Naive thymus-derived CD4-positive, alpha-beta T cell (primary cell): ENCODE data around the gene CD244. TPM values are rescaled to one million over a fixed set of nuclear protein-coding genes. Genes with fewer than 3 reads are reported as not detected.

Experiments used
- ATAC-seq: fragments of 150-1000 bp; cut with Tn5 transposase; 2 replicates; pipeline ENCODE4 v1.10.0; 2021; ENCODE audit warnings: mild to moderate bottlenecking, moderate library complexity
- CTCF ChIA-PET: fragments of 350-600 bp; sonication (Branson Sonifier 250); formaldehyde crosslinking; loops from one replicate; lab custom pipeline; 2021; ENCODE audit warnings: antibody characterized with exemption; lab: Charles Lee
- POLR2A ChIA-PET: fragments of 350-600 bp; sonication (Branson Sonifier 250); formaldehyde crosslinking; loops from one replicate; lab custom pipeline; 2021; ENCODE audit warnings: antibody characterized with exemption, inconsistent platforms; lab: Charles Lee
- DNase-seq, 9 donors: peaks; one replicate each; pipeline versions ENCODE4 v3.0.0 to v3.0.0-alpha.2; 2020 to 2022; ENCODE audit warnings: mixed read lengths in 1 of 9
- H3K27ac ChIP-seq: one replicate; pipeline ENCODE4 v1.7.0; 2013; ENCODE audit warnings: mild to moderate bottlenecking, low read depth, low read length, moderate library complexity
- H3K27me3 ChIP-seq, 2 donors: one replicate each; pipeline ENCODE4 v1.7.0; 2013; ENCODE audit warnings: low read length in 2 of 2, mild to moderate bottlenecking in 2 of 2, moderate library complexity in 2 of 2; ENCODE audit not compliant: control insufficient read depth in 2 of 2, insufficient read depth in 2 of 2
- H3K36me3 ChIP-seq, 3 experiments: 1 replicate in 2 of 3; 2 replicates in 1 of 3; pipeline ENCODE4 v1.7.0; 2013; ENCODE audit warnings: low read length in 3 of 3, mild to moderate bottlenecking in 3 of 3, moderate library complexity in 1 of 3; ENCODE audit not compliant: insufficient read depth in 3 of 3, control insufficient read depth in 2 of 3
- H3K4me1 ChIP-seq, 2 donors: one replicate each; pipeline ENCODE4 v1.7.0; 2013; ENCODE audit warnings: low read length in 2 of 2, mild to moderate bottlenecking in 2 of 2, moderate library complexity in 1 of 2; ENCODE audit not compliant: control insufficient read depth in 2 of 2, insufficient read depth in 2 of 2
- H3K4me3 ChIP-seq: 2 replicates; pipeline ENCODE4 v1.7.0; 2013; ENCODE audit warnings: mild to moderate bottlenecking, low read length
- H3K9me3 ChIP-seq, 3 experiments: 1 replicate in 2 of 3; 2 replicates in 1 of 3; pipeline ENCODE4 v1.7.0; 2013; ENCODE audit warnings: low read length in 3 of 3; ENCODE audit not compliant: control insufficient read depth in 2 of 3
- H3K27ac Mint-ChIP-seq, 9 donors: one replicate each; pipeline ENCODE4 v1.8.0; 2020 to 2022; ENCODE audit warnings: mixed read lengths in 9 of 9, mild to moderate bottlenecking in 8 of 9, moderate library complexity in 5 of 9, inconsistent platforms in 2 of 9
- H3K27me3 Mint-ChIP-seq, 5 donors: one replicate each; pipeline ENCODE4 v1.8.0; 2021 to 2022; ENCODE audit warnings: mixed read lengths in 5 of 5, mild to moderate bottlenecking in 1 of 5
- H3K36me3 Mint-ChIP-seq, 5 donors: one replicate each; pipeline ENCODE4 v1.8.0; 2020 to 2022; ENCODE audit warnings: mixed read lengths in 5 of 5, mild to moderate bottlenecking in 3 of 5, inconsistent platforms in 1 of 5
- H3K4me1 Mint-ChIP-seq, 7 donors: one replicate each; pipeline ENCODE4 v1.8.0; 2020 to 2022; ENCODE audit warnings: mixed read lengths in 7 of 7, mild to moderate bottlenecking in 3 of 7, inconsistent platforms in 1 of 7
- H3K4me3 Mint-ChIP-seq, 10 donors: one replicate each; pipeline ENCODE4 v1.8.0; 2020 to 2022; ENCODE audit warnings: mild to moderate bottlenecking in 10 of 10, mixed read lengths in 10 of 10, moderate library complexity in 6 of 10, inconsistent platforms in 2 of 10
- H3K9me3 Mint-ChIP-seq, 11 donors: one replicate each; pipeline ENCODE4 v1.8.0; 2020 to 2022; ENCODE audit warnings: mixed read lengths in 11 of 11, mild to moderate bottlenecking in 4 of 11, inconsistent platforms in 1 of 11, moderate library complexity in 1 of 11
- intact Hi-C, 2 donors: fragments of 100-400 bp; cut with micrococcal nuclease; formaldehyde crosslinking; loops; one replicate each; pipeline ENCODE4 v1.15.1; 2023
- polyA plus RNA-seq, 2 donors: library from polyadenylated mRNA; unstranded; fragments of 300-500 nt; fragmentation: Illumina TruSeq; gene quantifications; one replicate each; pipeline ENCODE4 v1.2.3, GENCODE V29; 2021
- total RNA-seq, 6 experiments: library from RNA in 5 of 6; stranded (reverse) in 5 of 6; gene quantifications; 1 replicate in 5 of 6; 2 replicates in 1 of 6; pipeline ENCODE4 v1.2.3 and lab custom pipeline; 2021 to 2026

CD244 gene, protein sequence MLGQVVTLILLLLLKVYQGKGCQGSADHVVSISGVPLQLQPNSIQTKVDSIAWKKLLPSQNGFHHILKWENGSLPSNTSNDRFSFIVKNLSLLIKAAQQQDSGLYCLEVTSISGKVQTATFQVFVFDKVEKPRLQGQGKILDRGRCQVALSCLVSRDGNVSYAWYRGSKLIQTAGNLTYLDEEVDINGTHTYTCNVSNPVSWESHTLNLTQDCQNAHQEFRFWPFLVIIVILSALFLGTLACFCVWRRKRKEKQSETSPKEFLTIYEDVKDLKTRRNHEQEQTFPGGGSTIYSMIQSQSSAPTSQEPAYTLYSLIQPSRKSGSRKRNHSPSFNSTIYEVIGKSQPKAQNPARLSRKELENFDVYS
- total RNA-seq (10 to 100 TPM in 1 of 5 experiments, 1 to 10 TPM in 1, under 1 TPM in 3; 0.27 to 33.6 (median 0.46) TPM), polyA plus RNA-seq (1 to 10 TPM; 3.9 to 4.6 TPM), total RNA-seq (lab: John Stamatoyannopoulos, UW) (2.2 reads per million, percentile 10 among the genes with 10 or more reads in this experiment)

DNA sequence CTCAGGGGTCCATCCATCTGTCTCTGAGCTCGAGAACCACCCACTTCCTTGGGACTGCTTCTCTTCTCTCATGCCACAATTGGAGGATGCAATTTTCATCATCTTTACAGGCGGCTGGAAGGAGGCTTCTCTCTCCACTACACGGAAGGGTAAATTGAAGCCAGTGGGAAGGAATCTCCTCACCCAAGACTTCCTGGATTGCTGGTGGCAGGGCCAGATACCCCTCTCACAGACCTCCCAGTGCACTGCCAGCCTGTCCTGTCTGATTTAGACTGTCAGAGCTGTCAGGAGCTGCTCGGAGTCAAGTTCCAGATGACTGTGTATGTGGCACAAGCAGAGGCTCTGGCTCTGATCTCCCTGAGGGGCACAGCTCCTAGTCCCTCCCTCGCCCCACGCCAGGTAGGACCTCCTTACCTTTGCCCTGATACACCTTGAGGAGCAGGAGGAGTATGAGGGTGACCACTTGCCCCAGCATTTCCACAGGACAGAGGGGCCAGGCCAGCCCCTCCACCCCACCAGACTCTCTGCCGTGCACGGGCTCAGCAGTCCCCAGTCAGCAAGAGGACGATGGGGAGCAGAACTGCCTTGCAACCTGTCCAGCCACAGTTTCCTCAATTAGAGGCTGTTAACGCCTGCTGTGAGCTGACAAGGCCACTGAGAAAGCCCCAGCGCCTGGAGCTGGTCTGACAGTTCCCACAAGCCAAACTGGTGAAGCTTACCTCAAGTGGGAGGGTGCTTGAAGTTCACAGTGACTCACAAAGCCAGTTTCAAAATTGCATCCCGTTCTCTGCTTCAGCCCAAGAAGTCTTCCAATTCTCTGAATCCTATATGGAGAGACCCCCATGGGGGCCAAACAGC lies at the start of gene CD244:
Gene CD244, minus strand, starts transcription at position 685 of the 858 bp plus-strand sequence. Its CDS starts 210 bp downstream, at position 475.
- peaks cover 0 to 4% (median 0%) of the 10 kb centered on the region in 5 donors for H3K36me3 Mint-ChIP-seq
- peaks cover 0 to 2% (median 0%) of the 10 kb centered on the region in 11 donors for H3K9me3 Mint-ChIP-seq
- H3K4me3 Mint-ChIP-seq: peak within 1 kb of the TSS in 6 of 10 donors; percentile 9 to 77 (median 14)
- Histone ChIP-seq H3K9me3 (no peaks in the 10 kb centered on the region), H3K27me3 (no peaks in the 10 kb centered on the region), H3K36me3 (no peaks in the 10 kb centered on the region), H3K27ac (no peak within 1 kb of the TSS), H3K4me1 (peaks cover 0 to 10% of the 10 kb centered on the region in 2 donors), H3K4me3 (peak within 1 kb of the TSS; percentile 51)
- intact Hi-C loops: no loop called here
- peaks cover 0 to 7% (median 0%) of the 10 kb centered on the region in 5 donors for H3K27me3 Mint-ChIP-seq
- peak in 2 of 9 donors; percentile 21 to 56 for DNase-seq
- CTCF ChIA-PET: no interaction called here
- peak; percentile 90 for ATAC-seq
- POLR2A ChIA-PET: interaction anchor here (1.1 kb wide), 2 partner anchors 12 to 89 kb away, joined by 3 to 4 read pairs; no protein-coding TSS in a partner anchor
- peaks cover 5 to 38% (median 26%) of the 10 kb centered on the region in 7 donors for H3K4me1 Mint-ChIP-seq
- H3K27ac Mint-ChIP-seq: peak within 1 kb of the TSS in 4 of 9 donors; percentile 26 to 52 (median 45)

DNA sequence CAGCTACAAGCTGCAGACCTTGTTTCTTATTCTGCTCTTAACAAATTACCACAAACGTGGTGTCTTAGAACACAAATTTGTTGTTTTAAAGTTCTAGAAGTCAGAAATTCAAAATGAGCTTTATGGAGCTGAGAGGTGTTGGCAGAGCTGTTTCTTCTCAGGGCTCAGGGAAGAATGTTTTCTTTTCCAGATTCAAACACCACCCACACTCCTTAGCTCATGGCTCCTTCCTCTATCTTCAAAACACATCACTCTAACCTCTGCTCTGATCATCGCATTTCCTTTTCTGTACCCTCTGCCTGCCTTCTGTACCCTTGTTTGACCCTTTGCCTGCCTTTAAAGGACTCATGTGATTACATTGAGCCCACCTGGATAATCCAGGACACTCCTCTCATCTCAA lies 49.2 kb upstream of the CD244 start:
- Histone ChIP-seq H3K4me3 (no peak overlapping the region), H3K9me3 (no peaks in the 10 kb centered on the region), H3K4me1 (no peaks in the 10 kb centered on the region), H3K36me3 (no peaks in the 10 kb centered on the region), H3K27ac (no peak overlapping the region), H3K27me3 (no peaks in the 10 kb centered on the region)
- intact Hi-C loops: no loop called here
- Mint-ChIP-seq H3K4me1 (no peaks in the 10 kb centered on the region), H3K9me3 (peaks cover 0 to 2% (median 0%) of the 10 kb centered on the region in 11 donors), H3K4me3 (no peak overlapping the region), H3K36me3 (no peaks in the 10 kb centered on the region), H3K27me3 (peaks cover 0 to 20% (median 0%) of the 10 kb centered on the region in 5 donors), H3K27ac (no peak overlapping the region)
- POLR2A ChIA-PET: no interaction called here
- CTCF ChIA-PET: interaction anchor here (0.6 kb wide), 1 partner anchor 70 kb away, joined by 5 read pairs; no protein-coding TSS in a partner anchor
- DNase-seq: no peak
- no peak for ATAC-seq

DNA sequence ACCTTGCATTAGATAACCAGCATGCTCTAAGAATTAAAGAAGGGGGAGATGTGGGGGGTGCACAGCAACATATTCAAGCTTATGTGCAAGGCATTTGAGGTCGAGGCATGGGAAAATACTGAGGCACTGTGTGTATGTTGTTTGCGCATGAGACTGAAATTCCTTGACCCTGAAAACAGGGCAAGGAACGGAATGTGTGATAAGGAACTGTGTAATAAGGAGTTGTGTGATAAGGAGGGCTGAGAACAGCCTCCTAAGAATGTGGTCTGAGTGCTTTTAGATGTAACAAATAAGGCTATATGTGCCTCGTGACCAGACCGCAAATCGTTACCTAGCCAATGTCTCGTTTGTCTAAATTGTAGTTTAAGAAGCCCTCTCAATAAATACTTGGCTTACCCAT lies 48.8 kb upstream of the CD244 start:
- POLR2A ChIA-PET: no interaction called here
- no peak for DNase-seq
- H3K4me1 ChIP-seq: no peaks in the 10 kb centered on the region
- H3K36me3 ChIP-seq: no peaks in the 10 kb centered on the region
- Mint-ChIP-seq H3K4me3 (no peak overlapping the region), H3K4me1 (no peaks in the 10 kb centered on the region), H3K27ac (no peak overlapping the region), H3K9me3 (peaks cover 0 to 2% (median 0%) of the 10 kb centered on the region in 11 donors), H3K36me3 (no peaks in the 10 kb centered on the region), H3K27me3 (peaks cover 0 to 15% (median 0%) of the 10 kb centered on the region in 5 donors)
- no peaks in the 10 kb centered on the region for H3K27me3 ChIP-seq
- H3K9me3 ChIP-seq: no peaks in the 10 kb centered on the region
- H3K4me3 ChIP-seq: no peak overlapping the region
- no peak for ATAC-seq
- CTCF ChIA-PET: no interaction called here
- intact Hi-C loops: no loop called here
- H3K27ac ChIP-seq: no peak overlapping the region

DNA sequence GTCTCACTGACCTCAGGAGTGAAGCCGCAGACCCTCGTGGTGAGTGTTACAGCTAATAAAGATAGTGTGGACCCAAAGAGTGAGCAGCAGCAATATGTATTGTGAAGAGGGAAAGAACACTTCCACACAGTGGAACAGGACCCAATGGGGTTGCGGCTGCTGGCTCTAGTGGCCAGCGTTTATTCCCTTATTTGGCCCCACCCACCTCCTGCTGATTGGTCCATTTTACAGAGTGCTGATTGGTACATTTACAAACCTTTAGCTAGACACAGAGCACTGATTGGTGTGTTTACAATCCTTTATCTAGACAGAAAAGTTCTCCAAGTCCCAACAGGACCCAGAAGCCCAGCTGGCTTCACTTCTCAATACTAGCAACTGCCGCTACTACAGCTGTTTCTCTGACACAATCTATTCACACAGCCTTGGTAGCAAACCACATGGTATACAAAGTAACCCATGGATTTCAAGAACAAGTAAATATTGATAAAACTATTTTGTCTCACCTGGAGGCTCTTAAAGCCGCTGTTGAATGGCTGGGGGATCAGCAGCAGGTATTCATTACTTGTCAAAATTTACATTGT lies 47.6 kb upstream of the CD244 start:
- peaks cover 0 to 10% (median 0%) of the 10 kb centered on the region in 5 donors for H3K27me3 Mint-ChIP-seq
- H3K9me3 Mint-ChIP-seq: no peaks in the 10 kb centered on the region
- ATAC-seq (no peak), DNase-seq (no peak)
- no peaks in the 10 kb centered on the region for H3K4me1 Mint-ChIP-seq
- ChIA-PET POLR2A (no interaction called here), CTCF (interaction anchor here (0.6 kb wide), 1 partner anchor 142 kb away, joined by 4 read pairs; no protein-coding TSS in a partner anchor)
- Histone ChIP-seq H3K36me3 (no peaks in the 10 kb centered on the region), H3K4me1 (no peaks in the 10 kb centered on the region), H3K9me3 (no peaks in the 10 kb centered on the region), H3K4me3 (no peak overlapping the region), H3K27me3 (no peaks in the 10 kb centered on the region), H3K27ac (no peak overlapping the region)
- H3K27ac Mint-ChIP-seq: no peak overlapping the region
- no peak overlapping the region for H3K4me3 Mint-ChIP-seq
- H3K36me3 Mint-ChIP-seq: no peaks in the 10 kb centered on the region
- intact Hi-C loops: no loop called here

DNA sequence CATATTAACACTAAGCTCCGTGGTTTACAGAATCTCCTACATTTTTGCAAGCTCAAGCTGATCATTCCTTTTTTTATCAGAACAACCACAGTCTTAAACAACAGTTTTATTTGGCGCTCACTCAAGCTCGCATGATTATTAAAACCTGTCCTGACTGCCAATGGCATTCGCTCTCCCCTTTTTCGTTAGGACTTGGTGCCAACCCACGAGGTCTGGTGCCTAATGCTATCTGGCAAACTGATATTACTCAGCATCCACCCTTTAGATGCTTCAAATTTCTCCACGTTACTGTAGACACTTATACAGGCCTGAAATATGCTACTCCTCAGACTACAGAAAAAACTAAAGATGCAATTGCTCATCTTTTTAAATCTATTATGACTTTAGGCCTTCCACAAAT lies 45.3 kb upstream of the CD244 start:
- ChIA-PET CTCF (no interaction called here), POLR2A (no interaction called here)
- Histone ChIP-seq H3K36me3 (no peaks in the 10 kb centered on the region), H3K4me1 (no peaks in the 10 kb centered on the region), H3K9me3 (no peaks in the 10 kb centered on the region), H3K27ac (no peak overlapping the region), H3K4me3 (no peak overlapping the region), H3K27me3 (no peaks in the 10 kb centered on the region)
- intact Hi-C loops: no loop called here
- Mint-ChIP-seq H3K36me3 (no peaks in the 10 kb centered on the region), H3K27ac (no peak overlapping the region), H3K4me3 (no peak overlapping the region), H3K9me3 (no peaks in the 10 kb centered on the region), H3K4me1 (no peaks in the 10 kb centered on the region), H3K27me3 (peaks cover 0 to 11% (median 0%) of the 10 kb centered on the region in 5 donors)
- no peak for DNase-seq
- ATAC-seq: no peak

DNA sequence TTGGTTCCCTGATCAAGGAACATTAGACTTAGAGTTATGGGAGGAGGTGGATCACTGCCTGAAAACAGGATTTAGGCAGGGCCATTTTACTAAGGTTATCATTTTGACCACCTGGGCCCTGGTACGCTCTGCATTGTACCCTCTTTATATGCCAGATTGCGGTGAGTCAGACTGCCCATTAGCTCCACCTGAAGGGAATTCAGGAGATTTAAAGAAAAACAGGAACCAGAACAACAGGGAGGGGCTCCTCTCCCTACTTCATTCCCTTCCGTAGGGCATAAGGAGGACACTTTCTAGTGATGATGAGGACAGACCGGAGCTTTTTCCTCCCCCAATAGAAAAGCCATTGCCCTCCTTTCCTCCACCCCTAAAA lies 42.9 kb upstream of the CD244 start:
- ATAC-seq (no peak), DNase-seq (no peak)
- H3K4me3 Mint-ChIP-seq: no peak overlapping the region
- H3K4me1 Mint-ChIP-seq: no peaks in the 10 kb centered on the region
- peaks cover 0 to 23% (median 0%) of the 10 kb centered on the region in 5 donors for H3K27me3 Mint-ChIP-seq
- peaks cover 0 to 2% (median 0%) of the 10 kb centered on the region in 11 donors for H3K9me3 Mint-ChIP-seq
- no peaks in the 10 kb centered on the region for H3K36me3 Mint-ChIP-seq
- Histone ChIP-seq H3K4me1 (no peaks in the 10 kb centered on the region), H3K4me3 (no peak overlapping the region), H3K27me3 (no peaks in the 10 kb centered on the region), H3K9me3 (no peaks in the 10 kb centered on the region), H3K36me3 (no peaks in the 10 kb centered on the region), H3K27ac (no peak overlapping the region)
- CTCF ChIA-PET: no interaction called here
- no peak overlapping the region for H3K27ac Mint-ChIP-seq
- intact Hi-C loops: no loop called here
- POLR2A ChIA-PET: no interaction called here
